K562 (cell line): ENCODE measurements around the gene KRT80. TPM values are rescaled to one million over a fixed set of nuclear protein-coding genes. Genes with fewer than 3 reads are reported as not detected.

Source experiments
- ARHGAP35 ChIP-seq: fragments of 450-650 bp; IDR thresholded peaks from 2 replicates; pipeline ENCODE4 v1.6.1; 2018; ENCODE audit not compliant: partially characterized antibody
- ARID1B ChIP-seq: fragments of 450-650 bp; IDR thresholded peaks from 2 replicates; pipeline ENCODE4 v1.6.1; 2016; ENCODE audit warnings: antibody characterized with exemption, mild to moderate bottlenecking, inconsistent platforms
- C11orf30 ChIP-seq: fragments of 450-650 bp; IDR thresholded peaks from 2 replicates; pipeline ENCODE4 v1.6.1; 2016; ENCODE audit warnings: low read depth, mild to moderate bottlenecking
- CEBPG ChIP-seq, 3 experiments: fragments of 200-800 bp in 1 of 3; sonication (Bioruptor generic) in 1 of 3; sonication (generic) in 1 of 3; formaldehyde crosslinking in 1 of 3; IDR thresholded peaks in 2 of 3; conservative IDR thresholded peaks in 1 of 3; 2 replicates each; pipeline versions ENCODE4 v1.6.1 to v1.8.0; 2016 to 2022; ENCODE audit warnings: missing compliant biosample characterization in 2 of 3, missing genetic modification characterization in 2 of 3, mild to moderate bottlenecking in 1 of 3, missing genetic modification reagents in 1 of 3
- CXXC5 ChIP-seq: fragments of 250-450 bp; sonication (Bioruptor Pico); IDR thresholded peaks from 2 replicates; pipeline ENCODE4 v1.8.0; 2022; ENCODE audit warnings: inconsistent platforms, mild to moderate bottlenecking, moderate library complexity
- EZH2 ChIP-seq: IDR thresholded peaks from 2 replicates; pipeline ENCODE4 v1.6.1; 2012; ENCODE audit warnings: low read depth, mild to moderate bottlenecking, inconsistent platforms, low read length, borderline replicate concordance
- FOSL1 ChIP-seq: fragments of 200-800 bp; sonication (Bioruptor generic); conservative IDR thresholded peaks from 2 replicates; pipeline ENCODE4 v1.6.1; 2016; ENCODE audit warnings: missing genetic modification characterization, missing compliant biosample characterization
- GABPB2 ChIP-seq: fragments of 250-450 bp; sonication (Bioruptor Pico); conservative IDR thresholded peaks from 2 replicates; pipeline ENCODE4 v1.5.1; 2021; ENCODE audit warnings: mild to moderate bottlenecking
- HDAC3 ChIP-seq: fragments of 450-650 bp; IDR thresholded peaks from 2 replicates; pipeline ENCODE4 v1.6.1; 2018; ENCODE audit warnings: borderline replicate concordance, mild to moderate bottlenecking, moderate library complexity; ENCODE audit not compliant: partially characterized antibody
- HDAC8 ChIP-seq: fragments of 450-650 bp; IDR thresholded peaks from 2 replicates; pipeline ENCODE4 v1.6.1; 2016; ENCODE audit warnings: mild to moderate bottlenecking, missing genetic modification characterization, moderate library complexity, missing compliant biosample characterization
- KLF1 ChIP-seq: fragments of 450-650 bp; IDR thresholded peaks from 2 replicates; pipeline ENCODE4 v1.6.1; 2016; ENCODE audit warnings: missing genetic modification characterization, missing compliant biosample characterization
- MCM2 ChIP-seq: fragments of 450-650 bp; IDR thresholded peaks from 2 replicates; pipeline ENCODE4 v1.6.1; 2017; ENCODE audit warnings: low read depth, mild to moderate bottlenecking
- NUFIP1 ChIP-seq: fragments of 450-650 bp; IDR thresholded peaks from 2 replicates; pipeline ENCODE4 v1.6.1; 2018; ENCODE audit not compliant: partially characterized antibody
- PTTG1 ChIP-seq: fragments of 450-650 bp; IDR thresholded peaks from 2 replicates; pipeline ENCODE4 v1.6.1; 2016; ENCODE audit warnings: low read depth, mild to moderate bottlenecking, missing genetic modification characterization, missing compliant biosample characterization
- RBFOX2 ChIP-seq: fragments of 200-400 bp; formaldehyde crosslinking; IDR thresholded peaks from 2 replicates; pipeline ENCODE4 v1.6.1; 2017; ENCODE audit warnings: low read depth, mild to moderate bottlenecking, low read length, moderate library complexity
- SMARCE1 ChIP-seq: fragments of 450-650 bp; IDR thresholded peaks from 2 replicates; pipeline ENCODE4 v1.7.1; 2016; ENCODE audit warnings: mild to moderate bottlenecking
- SPI1 ChIP-seq: IDR thresholded peaks from 2 replicates; pipeline ENCODE4 v1.6.1; 2011; ENCODE audit warnings: low read depth, low read length, control low read depth, borderline replicate concordance
- SUPT5H ChIP-seq: fragments of 450-650 bp; IDR thresholded peaks from 2 replicates; pipeline ENCODE4 v1.6.1; 2016
- ZFP30 ChIP-seq: fragments of 250-450 bp; sonication (Bioruptor Pico); IDR thresholded peaks from 2 replicates; pipeline ENCODE4 v1.8.0; 2022; ENCODE audit warnings: moderate library complexity, mild to moderate bottlenecking, inconsistent platforms, borderline replicate concordance
- ZNF124 ChIP-seq: sonication (generic); formaldehyde crosslinking; IDR thresholded peaks from 2 replicates; pipeline ENCODE4 v1.8.1; 2022; ENCODE audit warnings: missing genetic modification reagents
- ZNF253 ChIP-seq: fragments of 250-450 bp; sonication (Bioruptor Pico); conservative IDR thresholded peaks from 2 replicates; pipeline ENCODE4 v1.6.1; 2021; ENCODE audit warnings: mild to moderate bottlenecking
- ZNF584 ChIP-seq: fragments of 200-800 bp; sonication (Bioruptor generic); IDR thresholded peaks from 2 replicates; pipeline ENCODE4 v1.6.1; 2016; ENCODE audit warnings: low read depth, mild to moderate bottlenecking, missing genetic modification characterization, missing compliant biosample characterization
- polyA plus RNA-seq, 8 experiments: library from polyadenylated mRNA; depleted of rRNA in 4 of 8; stranded (reverse) in 5 of 8; unstranded in 3 of 8; fragments of >200 nt; fragmentation: Nextera tagmentation in 2 of 8; fragmentation: Illumina TruSeq in 1 of 8; extraction: Ambion mirVana in 2 of 8; extraction: Trizol in 1 of 8; gene quantifications; 2 replicates each; pipeline versions ENCODE4 v1.2.1 to v1.2.3, GENCODE V29; 2011 to 2014; ENCODE audit warnings: inconsistent platforms in 1 of 8, missing spikeins in 1 of 8
- total RNA-seq, 7 experiments: library from RNA; depleted of rRNA in 6 of 7; stranded (reverse); fragments of >200 nt in 6 of 7; fragmentation: Illumina TruSeq in 2 of 7; extraction: Trizol in 2 of 7; gene quantifications; 2 replicates each; pipeline versions ENCODE4 v1.2.1 to v1.2.3, GENCODE V29; 2011 to 2021; ENCODE audit warnings: low replicate concordance in 1 of 7
- TF ChIP-seq, protein P1 (sequence below): fragments of 250-450 bp; sonication (Bioruptor Pico); IDR thresholded peaks from 2 replicates; pipeline ENCODE4 v1.8.0; 2022; ENCODE audit warnings: moderate library complexity, mild to moderate bottlenecking, inconsistent platforms
- TF ChIP-seq, protein P2 (sequence below): sonication (generic); formaldehyde crosslinking; IDR thresholded peaks from 2 replicates; pipeline ENCODE4 v1.8.1; 2023; ENCODE audit warnings: mild to moderate bottlenecking, missing genetic modification reagents
- TF ChIP-seq, protein P3 (sequence below): fragments of 450-650 bp; formaldehyde crosslinking; IDR thresholded peaks from 2 replicates; pipeline ENCODE4 v1.4.0; 2022; ENCODE audit warnings: mild to moderate bottlenecking, moderate library complexity
- TF ChIP-seq, protein P4 (sequence below): sonication (generic); formaldehyde crosslinking; IDR thresholded peaks from 2 replicates; pipeline ENCODE4 v1.8.1; 2023; ENCODE audit warnings: mild to moderate bottlenecking, missing genetic modification reagents

KRT80 gene
- total and polyA plus RNA-seq, 9 of the 15 experiments (the other 6 are each of a cell fraction or from before 2014, with no cell fraction given) = not detected

DNA sequence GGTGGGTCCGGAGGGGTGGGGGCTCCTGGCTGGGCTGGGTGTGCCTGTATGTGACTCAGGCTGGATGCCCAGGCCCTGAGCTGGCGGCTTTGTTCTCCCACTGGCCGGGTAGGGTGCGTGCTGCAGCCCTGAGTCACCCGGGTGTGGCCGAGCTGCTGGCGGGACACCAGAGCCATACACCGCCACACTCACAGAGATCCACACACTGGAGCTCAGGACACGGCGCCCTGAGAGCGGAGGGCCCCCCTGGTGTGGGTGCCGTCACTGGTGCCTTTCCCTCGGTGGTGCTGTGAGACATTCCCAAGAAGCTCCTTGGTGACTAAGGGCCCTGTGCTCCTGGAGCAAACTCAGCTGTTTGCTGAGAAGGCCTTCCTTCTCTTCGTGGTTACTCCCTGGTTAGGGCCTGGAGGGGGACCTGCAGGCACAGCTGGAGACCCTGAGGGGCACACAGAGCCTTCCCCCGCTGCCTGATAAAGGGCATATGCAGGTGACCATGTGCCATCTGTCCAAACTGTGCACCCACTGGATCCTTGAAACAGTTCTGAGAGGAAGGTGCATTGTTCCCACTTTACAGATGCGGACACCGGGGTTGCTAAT lies 44.3 kb downstream of the KRT80 start (continued):
- no peak for TF ChIP-seq ZNF124 (CRISPR knock-in tag)
- TF ChIP-seq, protein P1, sequence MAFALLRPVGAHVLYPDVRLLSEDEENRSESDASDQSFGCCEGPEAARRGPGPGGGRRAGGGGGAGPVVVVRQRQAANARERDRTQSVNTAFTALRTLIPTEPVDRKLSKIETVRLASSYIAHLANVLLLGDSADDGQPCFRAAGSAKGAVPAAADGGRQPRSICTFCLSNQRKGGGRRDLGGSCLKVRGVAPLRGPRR (CRISPR knock-in tag) = no peak
- TF ChIP-seq KLF1 = 0 out of 2 replicates have a peak, but pooled peaks have one; percentile 23
- TF ChIP-seq CEBPG (CRISPR knock-in tag; IDR thresholded peaks at IDR 0.05) = no peak
- no peak for TF ChIP-seq CEBPG (tag; conservative IDR thresholded peaks at IDR 0.05 in 1 of 2, IDR thresholded peaks at IDR 0.05 in 1 of 2)
- TF ChIP-seq, protein P2, sequence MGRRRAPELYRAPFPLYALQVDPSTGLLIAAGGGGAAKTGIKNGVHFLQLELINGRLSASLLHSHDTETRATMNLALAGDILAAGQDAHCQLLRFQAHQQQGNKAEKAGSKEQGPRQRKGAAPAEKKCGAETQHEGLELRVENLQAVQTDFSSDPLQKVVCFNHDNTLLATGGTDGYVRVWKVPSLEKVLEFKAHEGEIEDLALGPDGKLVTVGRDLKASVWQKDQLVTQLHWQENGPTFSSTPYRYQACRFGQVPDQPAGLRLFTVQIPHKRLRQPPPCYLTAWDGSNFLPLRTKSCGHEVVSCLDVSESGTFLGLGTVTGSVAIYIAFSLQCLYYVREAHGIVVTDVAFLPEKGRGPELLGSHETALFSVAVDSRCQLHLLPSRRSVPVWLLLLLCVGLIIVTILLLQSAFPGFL (CRISPR knock-in tag) = no peak
- TF ChIP-seq GABPB2 (CRISPR knock-in tag) = no peak
- 0 out of 2 replicates have a peak, but pooled peaks have one; percentile 19 for TF ChIP-seq ARID1B
- no peak for TF ChIP-seq RBFOX2
- TF ChIP-seq SMARCE1 = no peak
- TF ChIP-seq EZH2 = no peak
- TF ChIP-seq NUFIP1 = no peak
- TF ChIP-seq, protein P3, sequence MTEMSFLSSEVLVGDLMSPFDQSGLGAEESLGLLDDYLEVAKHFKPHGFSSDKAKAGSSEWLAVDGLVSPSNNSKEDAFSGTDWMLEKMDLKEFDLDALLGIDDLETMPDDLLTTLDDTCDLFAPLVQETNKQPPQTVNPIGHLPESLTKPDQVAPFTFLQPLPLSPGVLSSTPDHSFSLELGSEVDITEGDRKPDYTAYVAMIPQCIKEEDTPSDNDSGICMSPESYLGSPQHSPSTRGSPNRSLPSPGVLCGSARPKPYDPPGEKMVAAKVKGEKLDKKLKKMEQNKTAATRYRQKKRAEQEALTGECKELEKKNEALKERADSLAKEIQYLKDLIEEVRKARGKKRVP (CRISPR knock-in tag) = no peak
- TF ChIP-seq FOSL1 (tag) = peak; percentile 88
- TF ChIP-seq ARHGAP35 = no peak
- no peak for TF ChIP-seq SUPT5H
- no peak for TF ChIP-seq C11orf30
- TF ChIP-seq HDAC8 (tag) = no peak
- TF ChIP-seq, protein P4, sequence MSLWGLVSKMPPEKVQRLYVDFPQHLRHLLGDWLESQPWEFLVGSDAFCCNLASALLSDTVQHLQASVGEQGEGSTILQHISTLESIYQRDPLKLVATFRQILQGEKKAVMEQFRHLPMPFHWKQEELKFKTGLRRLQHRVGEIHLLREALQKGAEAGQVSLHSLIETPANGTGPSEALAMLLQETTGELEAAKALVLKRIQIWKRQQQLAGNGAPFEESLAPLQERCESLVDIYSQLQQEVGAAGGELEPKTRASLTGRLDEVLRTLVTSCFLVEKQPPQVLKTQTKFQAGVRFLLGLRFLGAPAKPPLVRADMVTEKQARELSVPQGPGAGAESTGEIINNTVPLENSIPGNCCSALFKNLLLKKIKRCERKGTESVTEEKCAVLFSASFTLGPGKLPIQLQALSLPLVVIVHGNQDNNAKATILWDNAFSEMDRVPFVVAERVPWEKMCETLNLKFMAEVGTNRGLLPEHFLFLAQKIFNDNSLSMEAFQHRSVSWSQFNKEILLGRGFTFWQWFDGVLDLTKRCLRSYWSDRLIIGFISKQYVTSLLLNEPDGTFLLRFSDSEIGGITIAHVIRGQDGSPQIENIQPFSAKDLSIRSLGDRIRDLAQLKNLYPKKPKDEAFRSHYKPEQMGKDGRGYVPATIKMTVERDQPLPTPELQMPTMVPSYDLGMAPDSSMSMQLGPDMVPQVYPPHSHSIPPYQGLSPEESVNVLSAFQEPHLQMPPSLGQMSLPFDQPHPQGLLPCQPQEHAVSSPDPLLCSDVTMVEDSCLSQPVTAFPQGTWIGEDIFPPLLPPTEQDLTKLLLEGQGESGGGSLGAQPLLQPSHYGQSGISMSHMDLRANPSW (CRISPR knock-in tag) = no peak
- no peak for TF ChIP-seq HDAC3
- TF ChIP-seq CXXC5 (CRISPR knock-in tag) = no peak
- TF ChIP-seq ZNF584 (CRISPR knock-in tag) = no peak
- TF ChIP-seq PTTG1 (tag) = no peak
- TF ChIP-seq ZNF253 (CRISPR knock-in tag) = no peak
- TF ChIP-seq SPI1 = no peak
- TF ChIP-seq ZFP30 (CRISPR knock-in tag) = no peak
- TF ChIP-seq MCM2 = no peak
